Uterus (tissue), 2 donors: Measurements from ENCODE around the gene CAMK1D.

Source experiments
- POLR2A ChIP-seq, 2 donors: fragments of 450-650 bp; IDR thresholded peaks; one replicate each; pipeline ENCODE4 v1.6.1; 2016; ENCODE audit warnings: antibody characterized with exemption in 2 of 2, mild to moderate bottlenecking in 1 of 2, moderate library complexity in 1 of 2
- TF ChIP-seq, protein P1 (sequence below), 4 experiments: fragments of 200-600 bp in 2 of 4; fragments of 450-650 bp in 2 of 4; sonication (generic) in 2 of 4; IDR thresholded peaks; one replicate each; pipeline ENCODE4 v1.5.1; 2016 to 2019; ENCODE audit warnings: antibody characterized with exemption in 4 of 4, mild to moderate bottlenecking in 2 of 4, moderate library complexity in 1 of 4

DNA sequence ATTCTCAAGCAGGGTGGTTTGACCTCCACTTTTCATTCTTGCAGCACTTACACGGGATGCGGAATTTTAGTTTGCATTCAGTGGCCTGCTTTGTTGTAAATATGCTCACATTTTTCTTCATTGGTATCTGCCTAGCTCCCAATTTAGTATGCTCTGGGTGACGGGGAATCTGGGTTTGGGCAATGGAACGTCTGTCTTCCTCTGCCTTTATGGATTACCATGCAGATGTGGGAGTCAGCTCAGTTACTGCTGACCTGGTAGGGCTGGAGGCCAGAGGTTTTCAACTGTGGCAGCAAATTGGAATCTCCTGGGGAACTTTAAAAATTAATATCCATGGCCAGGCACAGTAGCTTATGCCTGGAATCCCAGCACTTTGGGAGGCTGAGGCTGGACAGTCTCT, 161.6 kb downstream of the CAMK1D start:
- TF ChIP-seq POLR2A (IDR thresholded peaks at IDR 0.05) = no peak
- TF ChIP-seq, protein P1, sequence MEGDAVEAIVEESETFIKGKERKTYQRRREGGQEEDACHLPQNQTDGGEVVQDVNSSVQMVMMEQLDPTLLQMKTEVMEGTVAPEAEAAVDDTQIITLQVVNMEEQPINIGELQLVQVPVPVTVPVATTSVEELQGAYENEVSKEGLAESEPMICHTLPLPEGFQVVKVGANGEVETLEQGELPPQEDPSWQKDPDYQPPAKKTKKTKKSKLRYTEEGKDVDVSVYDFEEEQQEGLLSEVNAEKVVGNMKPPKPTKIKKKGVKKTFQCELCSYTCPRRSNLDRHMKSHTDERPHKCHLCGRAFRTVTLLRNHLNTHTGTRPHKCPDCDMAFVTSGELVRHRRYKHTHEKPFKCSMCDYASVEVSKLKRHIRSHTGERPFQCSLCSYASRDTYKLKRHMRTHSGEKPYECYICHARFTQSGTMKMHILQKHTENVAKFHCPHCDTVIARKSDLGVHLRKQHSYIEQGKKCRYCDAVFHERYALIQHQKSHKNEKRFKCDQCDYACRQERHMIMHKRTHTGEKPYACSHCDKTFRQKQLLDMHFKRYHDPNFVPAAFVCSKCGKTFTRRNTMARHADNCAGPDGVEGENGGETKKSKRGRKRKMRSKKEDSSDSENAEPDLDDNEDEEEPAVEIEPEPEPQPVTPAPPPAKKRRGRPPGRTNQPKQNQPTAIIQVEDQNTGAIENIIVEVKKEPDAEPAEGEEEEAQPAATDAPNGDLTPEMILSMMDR (IDR thresholded peaks at IDR 0.05) = no peak
